HG03558 (cell line): ENCODE results near the gene COX10.
"Not testable (repeated sequence)": the region's sequence is repeated elsewhere in the genome, so short reads cannot be mapped to it uniquely, and the experiment has no call there.

Source experiments
- ATAC-seq: cut with Tn5 transposase; IDR thresholded peaks from one replicate; pipeline ENCODE4 v1.9.1; 2021; ENCODE audit warnings: moderate number of reproducible peaks; ENCODE audit not compliant: unreplicated experiment; ENCODE audit errors: extremely low read depth

Gene COX10

DNA sequence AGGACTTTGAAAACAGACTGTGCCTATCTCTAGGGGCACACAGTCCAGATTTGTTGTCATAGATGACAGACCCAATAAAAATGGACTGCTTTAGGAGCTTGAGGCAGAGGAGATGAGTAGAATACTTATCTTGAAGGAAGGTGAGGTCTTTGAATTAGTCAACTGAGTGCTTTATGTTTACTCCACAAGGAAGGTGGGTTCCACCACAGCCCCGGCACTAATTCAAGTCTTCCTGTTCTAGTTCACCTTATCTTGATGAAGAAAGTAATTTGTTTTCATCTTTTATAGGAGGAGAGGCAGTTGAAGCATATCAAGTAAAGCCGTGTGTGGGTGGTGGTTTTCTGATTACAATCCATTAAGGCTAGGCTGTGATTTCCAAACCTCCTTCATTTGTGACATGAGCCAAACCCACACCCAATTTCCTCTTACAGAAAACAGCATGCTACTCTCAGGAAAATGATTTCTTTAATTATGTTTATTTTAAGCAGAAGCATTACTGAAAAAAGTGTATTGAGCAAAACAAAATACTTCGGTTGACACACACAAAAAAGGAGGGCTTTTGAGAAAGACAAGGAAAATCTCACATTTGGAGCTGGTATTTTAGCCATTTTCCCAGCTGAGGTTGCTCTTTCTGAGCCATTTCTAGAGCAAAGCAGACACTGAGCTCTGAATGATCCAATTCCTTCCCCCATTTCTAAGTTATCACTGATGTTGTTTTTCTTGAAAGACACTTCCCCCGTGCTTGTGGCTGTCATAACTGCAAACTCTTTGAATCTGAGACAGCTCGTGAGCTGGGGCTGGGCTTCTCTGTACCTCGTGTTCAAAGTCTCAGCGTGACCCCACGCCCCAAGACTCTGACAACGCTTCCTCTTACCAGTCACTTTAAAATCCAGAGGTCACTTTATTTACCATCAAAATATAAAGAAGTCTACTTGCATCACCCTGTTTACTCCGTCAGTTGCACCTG is 132.0 kb downstream of the COX10 start:
- no peak for ATAC-seq

DNA sequence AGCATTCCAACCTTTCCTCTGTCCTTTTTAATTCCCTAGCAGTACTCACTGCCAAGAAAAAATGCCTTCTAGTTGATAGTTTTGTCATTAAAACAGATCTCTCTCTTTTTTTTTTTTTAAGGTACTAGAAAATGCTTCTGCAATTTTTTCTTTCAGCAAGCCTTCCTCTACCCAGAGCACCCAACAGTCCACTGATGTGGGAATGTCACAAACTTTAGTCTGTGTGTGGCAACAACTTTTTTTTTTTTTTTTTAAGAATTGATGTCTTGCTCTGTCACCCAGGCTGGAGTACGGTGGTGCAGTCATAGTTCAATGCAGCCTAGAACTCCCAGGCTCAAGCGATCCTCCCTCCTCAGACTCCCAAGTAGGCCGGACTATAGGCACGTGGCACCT is 132.7 kb downstream of the COX10 start:
- ATAC-seq, result no peak

DNA sequence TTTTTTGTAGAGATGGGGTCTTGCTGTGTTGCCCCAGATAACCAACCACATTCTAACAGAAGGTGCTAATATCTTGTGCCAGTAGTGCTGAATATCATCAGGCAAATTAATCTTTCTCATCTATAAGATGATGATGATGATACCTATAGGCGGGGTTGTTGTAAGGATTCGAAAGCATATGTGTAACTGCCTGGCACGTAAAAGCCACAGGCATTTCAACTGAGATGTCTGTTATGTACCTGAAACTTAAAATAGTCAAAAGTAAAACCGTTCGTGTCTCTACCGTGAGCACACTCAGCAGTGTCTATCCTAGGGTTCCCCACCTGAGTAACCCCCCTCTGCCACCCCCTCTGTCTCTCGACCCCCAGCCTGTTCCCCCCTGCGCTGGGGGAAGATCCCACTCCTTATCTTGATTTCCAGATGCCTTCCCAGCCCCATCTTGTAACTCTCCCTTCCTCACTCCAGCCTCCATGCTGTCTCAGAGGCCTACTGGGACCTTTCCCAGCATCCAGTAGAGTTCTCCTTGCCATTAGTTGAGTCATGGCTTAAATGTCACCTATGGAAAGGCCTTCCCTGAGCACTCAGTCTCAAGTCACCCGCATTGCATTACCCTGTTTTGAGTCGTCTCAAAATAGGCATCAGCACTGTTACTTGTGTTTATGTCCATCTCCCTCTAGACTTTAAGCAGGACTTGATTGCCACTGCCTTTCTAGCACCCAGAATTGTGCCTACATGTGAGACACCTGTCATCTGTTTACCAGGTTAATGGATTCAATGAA is 133.3 kb downstream of the COX10 start:
- ATAC-seq, result no peak

DNA sequence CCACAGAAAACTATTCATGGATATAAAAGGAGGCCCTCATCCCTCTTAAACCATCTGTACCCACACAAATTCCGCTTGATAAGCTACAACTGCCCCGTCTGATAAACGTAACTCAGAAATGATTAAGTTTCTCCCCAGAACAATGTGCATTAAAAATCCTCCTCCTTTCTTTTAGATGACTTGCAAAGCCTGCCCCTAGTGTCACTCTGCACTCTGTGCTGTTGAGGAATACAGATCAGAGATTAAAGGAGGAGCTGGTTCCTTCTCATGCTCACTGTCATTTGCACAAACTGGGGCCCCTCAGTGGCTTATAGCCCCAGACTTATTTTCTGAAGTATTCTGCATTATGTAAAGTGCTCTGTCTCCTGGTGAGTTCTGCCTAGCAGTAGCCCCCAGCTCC is 134.1 kb downstream of the COX10 start:
- no peak for ATAC-seq

DNA sequence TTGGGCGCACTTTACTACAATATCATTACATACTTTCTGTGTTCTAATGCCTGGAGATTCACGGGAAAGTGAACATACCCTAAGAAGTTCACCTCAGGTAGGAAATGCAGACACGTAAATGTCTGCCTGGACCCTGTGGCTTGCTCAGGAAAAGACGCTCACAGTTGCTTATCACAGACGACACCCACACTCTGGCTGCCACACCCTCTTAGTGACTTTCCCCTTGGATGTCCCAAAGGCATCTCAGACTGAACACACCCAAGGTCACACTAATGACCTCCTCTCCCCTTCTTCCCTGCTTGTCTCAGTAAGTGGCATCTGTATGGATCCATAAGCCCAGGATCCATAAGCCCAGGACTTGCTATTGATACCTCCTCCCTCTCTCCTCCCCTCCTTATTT is 134.8 kb downstream of the COX10 start:
- ATAC-seq, result no peak

DNA sequence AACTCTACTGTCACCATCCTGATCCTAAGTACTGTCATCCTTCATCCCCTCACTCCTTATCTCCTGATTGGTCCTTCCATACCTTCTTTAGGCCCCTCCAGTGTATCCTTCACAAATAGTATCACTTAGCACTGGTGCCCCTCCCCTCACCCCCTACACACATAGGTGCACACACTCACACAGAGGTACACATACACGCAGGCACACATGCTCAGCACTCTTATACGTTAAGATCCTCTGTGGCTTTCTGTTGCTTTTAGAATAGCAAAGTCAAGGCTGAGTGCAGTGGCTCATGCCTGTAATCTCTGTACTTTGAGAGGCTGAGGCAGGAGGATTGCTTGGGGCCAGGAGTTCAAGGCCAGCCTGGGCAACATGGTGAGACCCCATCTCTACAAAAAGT is 135.2 kb downstream of the COX10 start:
- no peak for ATAC-seq

DNA sequence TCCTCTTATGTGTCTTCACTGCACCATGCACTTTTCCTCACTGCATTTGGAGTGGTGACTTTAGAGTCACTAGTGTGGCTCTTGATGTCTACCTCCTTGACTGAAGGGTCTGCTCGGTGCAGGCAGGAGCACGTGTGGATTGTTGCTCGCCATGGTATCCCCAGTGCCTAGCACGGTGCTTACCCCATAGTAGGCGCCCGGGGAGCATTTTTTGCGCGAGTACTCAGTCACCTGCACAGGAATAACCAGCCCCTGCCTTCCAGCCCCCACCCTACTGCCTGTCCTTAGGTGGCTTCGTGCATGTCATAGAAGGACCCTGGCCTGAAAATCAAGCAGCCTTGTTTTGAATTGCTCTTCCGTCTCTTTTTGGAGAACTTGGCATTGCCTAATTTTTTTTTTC is 136.1 kb downstream of the COX10 start:
- no peak for ATAC-seq

DNA sequence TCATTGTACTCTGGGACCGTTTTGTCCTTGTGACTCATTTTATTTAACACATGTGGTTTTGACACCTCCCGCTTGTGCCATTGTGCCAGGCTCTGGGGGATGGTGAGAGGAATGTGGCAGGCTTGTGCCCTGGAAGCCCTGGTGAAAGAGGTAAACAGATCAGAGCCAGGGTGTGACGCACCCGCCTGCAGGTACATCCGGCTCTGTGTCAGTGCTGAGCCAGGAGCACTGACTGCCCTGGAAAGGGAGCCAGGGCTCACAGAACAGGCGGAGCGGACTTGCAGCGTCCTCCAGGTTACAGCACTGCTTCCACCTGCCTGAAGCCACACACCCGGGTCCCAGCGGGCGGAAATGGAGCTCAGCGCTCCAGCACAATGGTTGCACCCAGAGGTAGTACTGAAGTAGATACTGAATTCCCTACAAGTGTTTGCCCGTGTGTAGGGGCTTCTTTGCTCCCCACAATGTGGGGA is 136.7 kb downstream of the COX10 start:
- ATAC-seq, result no peak

DNA sequence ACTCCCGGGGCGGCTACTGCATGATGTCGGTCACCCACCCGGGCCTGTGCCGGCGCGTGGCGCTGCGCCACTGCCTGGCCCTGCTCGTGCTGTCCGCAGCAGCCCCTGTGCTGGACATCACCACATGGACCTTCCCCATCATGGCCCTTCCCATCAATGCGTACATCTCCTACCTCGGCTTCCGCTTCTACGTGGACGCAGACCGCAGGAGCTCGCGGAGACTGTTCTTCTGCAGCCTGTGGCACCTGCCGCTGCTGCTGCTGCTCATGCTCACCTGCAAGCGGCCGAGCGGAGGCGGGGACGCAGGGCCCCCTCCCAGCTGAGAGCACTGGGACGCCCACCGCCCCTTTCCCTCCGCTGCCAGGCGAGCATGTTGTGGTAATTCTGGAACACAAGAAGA is 137.6 kb downstream of the COX10 start:
- ATAC-seq, result no peak

DNA sequence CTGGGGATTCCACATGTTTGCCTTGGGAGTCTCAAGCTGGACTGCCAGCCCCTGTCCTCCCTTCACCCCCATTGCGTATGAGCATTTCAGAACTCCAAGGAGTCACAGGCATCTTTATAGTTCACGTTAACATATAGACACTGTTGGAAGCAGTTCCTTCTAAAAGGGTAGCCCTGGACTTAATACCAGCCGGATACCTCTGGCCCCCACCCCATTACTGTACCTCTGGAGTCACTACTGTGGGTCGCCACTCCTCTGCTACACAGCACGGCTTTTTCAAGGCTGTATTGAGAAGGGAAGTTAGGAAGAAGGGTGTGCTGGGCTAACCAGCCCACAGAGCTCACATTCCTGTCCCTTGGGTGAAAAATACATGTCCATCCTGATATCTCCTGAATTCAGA is 138.5 kb downstream of the COX10 start:
- ATAC-seq, result no peak

DNA sequence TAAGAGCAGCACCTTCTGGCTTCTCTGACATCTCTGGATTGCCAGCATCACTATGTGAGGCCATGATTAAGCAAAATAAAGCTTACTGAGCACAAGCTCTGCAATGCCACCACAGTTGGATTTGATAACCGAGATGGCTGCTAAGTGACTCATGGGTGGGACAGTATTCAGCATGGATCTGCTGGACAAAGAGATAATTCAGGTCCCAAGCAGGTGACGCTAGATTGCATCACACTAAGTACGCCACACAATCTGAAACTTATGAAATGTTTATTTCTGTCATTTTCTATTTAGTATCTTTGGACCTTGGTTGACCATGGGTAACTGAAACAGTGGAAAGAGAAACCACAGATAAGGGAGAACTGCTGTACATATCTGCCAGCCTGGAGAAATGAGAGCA is 139.9 kb downstream of the COX10 start:
- no peak for ATAC-seq

DNA sequence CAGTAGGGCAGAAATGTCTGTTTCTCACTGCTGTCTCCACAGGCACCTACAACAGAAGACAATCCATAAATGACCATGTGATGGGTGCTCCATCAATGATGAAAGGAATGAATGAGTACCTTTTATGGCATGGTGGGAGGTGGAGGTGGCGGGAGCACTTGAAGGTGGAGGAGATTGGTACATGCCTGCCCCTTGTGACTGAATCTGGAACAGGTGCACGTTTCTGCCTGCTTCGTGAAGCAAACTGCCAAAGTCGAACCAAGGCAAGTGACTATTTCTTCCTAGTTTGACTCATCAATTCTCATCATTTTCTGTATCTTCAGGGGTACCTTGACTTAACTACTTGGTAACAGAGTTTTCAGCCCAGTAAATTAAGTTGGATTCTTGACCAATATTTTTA is 141.9 kb downstream of the COX10 start:
- ATAC-seq, result no peak

DNA sequence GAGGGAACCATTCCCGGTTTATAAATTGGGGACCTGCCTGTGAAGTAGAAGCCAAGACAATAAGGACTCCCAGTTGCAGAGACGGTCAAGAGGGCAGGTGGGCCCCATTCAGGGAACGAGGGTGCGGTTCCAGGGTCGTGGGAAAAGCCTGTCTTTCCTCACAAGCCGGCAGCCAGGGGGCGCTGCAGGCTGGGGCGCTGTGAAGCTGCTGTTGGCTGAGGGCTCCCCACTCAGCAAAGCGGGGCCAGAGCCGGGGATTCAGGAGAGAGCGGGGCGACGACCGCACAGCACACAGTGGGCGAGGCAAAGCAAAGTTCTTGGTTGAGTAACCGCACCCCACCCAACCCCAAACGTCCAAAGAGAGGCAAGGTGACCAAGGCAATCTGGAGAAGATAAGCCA is 142.5 kb downstream of the COX10 start:
- no peak for ATAC-seq

DNA sequence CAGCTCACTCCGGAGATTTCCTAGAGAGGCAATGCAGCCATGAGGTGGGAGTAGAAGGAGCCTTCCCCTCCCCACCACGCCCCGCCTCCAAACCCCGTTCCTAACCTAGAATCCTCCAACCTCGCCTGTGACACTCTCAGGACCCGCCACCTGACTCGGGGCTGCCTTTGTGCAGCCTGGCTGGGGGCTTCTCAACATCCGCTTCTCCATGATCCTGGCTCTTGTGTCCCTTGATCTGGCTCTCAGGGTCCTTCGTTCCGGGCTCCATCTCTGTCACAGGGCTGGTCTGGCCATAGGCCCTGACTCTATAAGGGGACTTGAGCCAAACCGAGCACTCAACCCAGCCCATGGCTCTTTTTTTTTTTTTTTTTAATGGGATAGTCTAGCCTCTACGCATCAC is 143.1 kb downstream of the COX10 start:
- no peak for ATAC-seq

DNA sequence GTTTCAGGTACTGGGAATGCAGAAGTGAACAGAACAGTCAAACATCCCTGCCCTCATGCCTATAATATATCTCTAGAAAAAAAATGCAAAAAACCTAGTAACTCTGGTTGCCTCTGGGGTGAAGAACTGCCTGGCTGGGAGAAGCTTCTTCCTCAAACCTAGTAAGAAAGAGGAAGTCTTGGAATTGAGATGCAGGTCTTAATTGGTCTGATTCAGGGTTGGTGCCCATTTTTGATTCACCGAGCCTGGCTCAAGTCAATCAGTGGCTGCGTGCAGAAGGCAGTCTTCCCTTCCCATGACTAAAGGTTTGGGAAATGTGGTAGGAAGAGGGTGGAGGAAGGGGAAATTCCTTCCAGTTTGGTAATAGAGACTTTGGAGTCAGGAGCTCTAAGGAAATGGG is 145.0 kb downstream of the COX10 start:
- ATAC-seq, result no peak

DNA sequence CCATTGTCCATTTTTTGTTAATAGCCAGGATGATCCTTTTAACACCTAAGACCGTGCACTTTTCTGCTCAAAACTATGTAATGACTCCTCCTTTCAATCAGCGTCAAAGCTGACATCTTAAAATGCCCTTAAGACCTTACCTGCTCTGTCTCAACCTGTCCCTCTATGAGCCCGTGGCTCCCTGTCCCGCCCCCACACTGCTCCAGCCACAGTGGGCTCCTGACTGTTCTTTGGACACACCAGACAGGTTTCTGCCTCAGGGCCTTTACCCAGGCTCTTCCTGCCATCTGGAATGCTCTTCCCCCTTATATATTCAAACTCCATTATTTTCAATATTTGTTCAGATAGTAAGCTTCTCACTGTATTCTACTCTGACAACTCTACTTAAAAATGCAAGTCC is 153.3 kb downstream of the COX10 start:
- no peak for ATAC-seq

DNA sequence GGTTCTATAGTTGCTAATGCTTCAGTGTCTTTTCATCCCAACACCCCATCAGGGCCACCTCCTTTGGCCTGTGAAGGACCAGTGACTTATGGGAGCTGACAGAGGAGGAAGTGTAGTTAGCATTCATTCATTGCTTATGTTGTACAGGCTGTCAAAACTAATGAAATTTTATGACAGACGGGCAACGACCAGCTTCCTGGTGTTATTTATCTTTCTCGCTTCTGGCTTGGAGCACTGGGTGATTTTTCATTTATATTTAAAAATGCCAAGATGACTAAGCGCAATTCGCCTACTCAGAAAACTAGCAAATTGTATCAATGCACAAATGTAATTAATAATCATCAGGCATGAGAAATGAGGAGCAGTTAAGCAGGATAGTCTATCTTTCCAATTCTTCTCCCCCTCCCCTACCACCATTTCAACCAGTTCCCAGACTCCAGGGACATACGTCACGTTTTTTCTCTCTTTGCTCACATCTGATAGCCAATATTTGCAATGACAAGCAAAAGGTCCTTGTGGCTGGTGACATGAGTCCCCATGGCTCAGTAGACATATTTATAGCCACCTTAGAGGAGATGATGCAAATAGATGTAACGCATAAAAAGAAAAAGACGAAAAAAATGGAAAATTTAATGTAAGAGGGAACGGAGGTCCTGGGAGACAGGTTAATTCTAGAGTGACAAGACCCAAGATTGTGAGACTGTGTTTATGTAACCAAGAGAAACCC is 156.1 kb downstream of the COX10 start:
- ATAC-seq, result no peak

DNA sequence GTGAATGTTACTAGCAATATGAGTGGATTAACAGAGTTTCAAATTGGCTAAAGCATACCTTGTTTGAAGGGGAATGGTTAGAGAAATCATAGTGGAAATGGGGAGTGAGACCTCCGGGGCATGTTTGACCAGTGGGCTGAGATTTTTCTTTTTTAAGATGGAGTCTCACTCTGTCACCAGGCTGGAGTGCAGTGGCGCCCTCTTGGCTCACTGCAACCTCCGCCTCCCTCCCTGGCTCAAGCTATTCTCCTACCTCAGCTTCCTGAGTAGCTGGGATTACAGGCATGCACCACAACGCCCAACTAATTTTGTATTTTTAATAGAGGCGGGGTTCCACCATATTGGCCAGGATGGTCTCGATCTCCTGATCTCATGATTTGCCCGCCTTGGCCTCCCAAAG is 157.7 kb downstream of the COX10 start:
- ATAC-seq, result no peak

DNA sequence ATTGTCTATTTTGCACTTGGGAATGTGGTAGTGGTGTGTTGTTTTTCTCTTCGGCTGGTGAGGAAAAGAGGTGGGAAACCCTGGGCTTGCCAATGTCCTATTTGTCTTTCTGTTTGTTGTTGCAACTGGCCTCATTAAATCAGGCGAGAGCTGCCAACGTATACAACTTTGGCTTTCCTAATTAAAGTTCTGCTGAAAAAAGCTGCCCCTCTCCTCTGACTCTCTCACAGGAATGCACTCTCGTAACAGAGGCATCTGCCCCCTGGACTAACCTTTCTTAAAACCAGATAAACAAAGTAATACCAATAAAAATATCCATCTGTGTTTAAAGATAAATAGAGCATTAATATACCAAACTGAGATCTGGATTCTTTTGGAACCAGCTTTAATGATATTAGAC is 159.6 kb downstream of the COX10 start:
- no peak for ATAC-seq

DNA sequence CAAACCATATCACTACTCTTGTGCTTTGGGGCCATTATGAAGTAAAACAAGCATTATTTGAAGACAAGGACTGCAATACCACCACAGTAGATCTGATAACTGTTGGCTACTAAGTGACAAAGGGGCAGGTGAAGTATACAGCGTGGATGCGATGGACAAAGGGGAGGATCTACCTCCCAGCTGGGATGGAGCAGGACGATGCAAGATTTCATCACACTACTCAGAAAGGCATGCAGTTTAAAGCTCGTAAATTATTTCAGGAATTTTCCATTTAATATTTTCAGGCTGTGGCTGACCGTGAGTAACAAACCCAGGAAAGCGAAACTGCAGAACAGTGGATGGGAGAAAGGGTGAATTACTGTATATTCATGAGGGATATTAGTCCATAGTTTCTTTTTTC is 161.9 kb downstream of the COX10 start:
- ATAC-seq, result not testable (repeated sequence)

DNA sequence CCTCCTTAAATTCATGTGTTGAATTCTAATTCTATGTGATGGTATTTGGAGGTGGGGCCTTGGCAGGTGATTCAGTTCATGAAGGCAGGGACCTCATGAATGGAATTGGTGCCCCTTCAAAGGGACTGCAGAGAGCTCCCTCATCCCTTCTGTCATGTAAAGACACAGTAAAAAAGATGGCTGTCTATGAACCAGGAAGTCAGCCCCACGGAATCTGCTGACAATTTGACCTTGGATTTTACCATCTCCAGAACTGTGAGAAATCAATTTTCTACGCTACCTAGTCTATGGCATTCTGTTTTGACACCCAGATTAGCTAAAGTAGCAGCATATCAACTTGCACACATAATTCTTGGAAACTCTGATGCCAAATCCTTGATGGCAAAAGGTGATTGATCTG is 165.7 kb downstream of the COX10 start:
- ATAC-seq, result not testable (repeated sequence)
